Right lung (tissue), 5 donors: ENCODE results near the gene MYL5. TPM values are rescaled to one million over a fixed set of nuclear protein-coding genes. Genes with fewer than 3 reads are reported as not detected.
"Not testable (repeated sequence)": the region's sequence is repeated elsewhere in the genome, so short reads cannot be mapped to it uniquely, and the experiment has no call there.

Experiments used
- DNase-seq, 2 donors: peaks; one replicate each; pipeline ENCODE4 v3.0.0-alpha.2; 2013
- polyA plus RNA-seq, 5 donors: library from polyadenylated mRNA; unstranded; fragments of 120-200 nt; gene quantifications; one replicate each; pipeline versions ENCODE4 v1.2.1 to v1.2.3, GENCODE V29; 2013; ENCODE audit warnings: inconsistent platforms in 1 of 5, low replicate concordance in 1 of 5; ENCODE audit not compliant: insufficient read length in 5 of 5, insufficient read depth in 1 of 5

MYL5 gene
- polyA plus RNA-seq, 5 donors = 16.7 to 56.3 (median 17.4) TPM

- no peak for DNase-seq
These were observed 51.3 kb downstream of the MYL5 start for GRCh38 chr4:725391-726234.

DNA sequence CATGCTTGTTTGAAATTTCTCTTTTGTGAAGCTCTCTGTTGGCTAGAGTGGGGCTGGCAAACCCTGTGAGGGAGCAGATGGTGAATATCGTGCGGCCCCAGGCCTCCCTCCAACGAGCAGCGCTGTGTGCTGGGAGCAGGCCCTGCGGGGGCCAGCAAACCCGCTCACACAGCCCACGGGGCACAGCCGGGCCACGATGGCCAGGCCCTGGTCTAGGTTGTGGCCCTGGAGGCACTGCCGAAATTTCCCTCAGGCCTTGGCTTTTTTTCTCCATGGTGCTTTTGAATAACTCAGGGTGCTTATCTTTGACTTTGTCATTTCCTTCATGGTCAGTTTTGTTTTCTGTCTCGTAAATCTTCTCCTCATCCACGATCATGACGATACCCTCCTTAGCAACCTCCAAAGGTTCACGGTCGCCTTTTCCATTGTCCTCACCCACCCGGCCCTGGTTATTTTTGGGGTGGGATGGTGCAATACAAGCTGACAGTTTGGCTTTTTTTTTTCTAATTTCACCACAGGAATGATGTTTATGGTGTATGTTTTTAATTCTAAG is 52.0 kb downstream of the MYL5 start:
- DNase-seq = no peak

- DNase-seq = no peak
These were observed 52.5 kb downstream of the MYL5 start for GRCh38 chr4:726838-727237.

- no peak for DNase-seq
These were observed 53.2 kb downstream of the MYL5 start for GRCh38 chr4:727576-727975.

GRCh38 chr4:729336-730315 is 55.3 kb downstream of the MYL5 start:
- DNase-seq = no peak

GRCh38 chr4:730511-730910 is 56.2 kb downstream of the MYL5 start:
- no peak for DNase-seq

GRCh38 chr4:730946-731904 is 56.9 kb downstream of the MYL5 start:
- not testable (repeated sequence) for DNase-seq

Other genes starting within 250 kb of the MYL5 start
- 10 to 100 TPM; 24.2 to 44.9 (median 44.1) TPM for gene ZNF721, start 175.4 kb upstream of the MYL5 start, polyA plus RNA-seq
- gene PIGG, start 175.3 kb upstream of the MYL5 start, polyA plus RNA-seq = 10 to 100 TPM; 63.4 to 93.6 (median 73.9) TPM
- gene TMEM271, start 98.2 kb upstream of the MYL5 start, polyA plus RNA-seq = under 1 TPM in 1 of 5 donors, not detected in 4; 0.05 TPM
- 10 to 100 TPM; 15.0 to 19.0 (median 16.1) TPM for gene PDE6B, start 49.0 kb upstream of the MYL5 start, polyA plus RNA-seq
- 100 to 1,000 TPM; 174 to 273 (median 191) TPM for gene ATP5ME, start 266 bp upstream of the MYL5 start, polyA plus RNA-seq
- gene SLC49A3, start 14.6 kb downstream of the MYL5 start, polyA plus RNA-seq = 10 to 100 TPM in 2 of 5 donors, 1 to 10 TPM in 3; 4.6 to 12.5 (median 8.0) TPM
- 100 to 1,000 TPM in 2 of 5 donors, 10 to 100 TPM in 3; 73.6 to 109 (median 91.4) TPM for gene PCGF3, start 31.3 kb downstream of the MYL5 start, polyA plus RNA-seq
- 1 to 10 TPM in 4 of 5 donors, under 1 TPM in 1; 0.84 to 2.7 (median 1.1) TPM for gene CPLX1, start 151.6 kb downstream of the MYL5 start, polyA plus RNA-seq